NCI-H69 (cell line): Measurements from ENCODE around the gene PEMT.

Experiments
- DNase-seq: peaks from one replicate; lab custom pipeline; 2025; lab: John Stamatoyannopoulos, UW

Gene PEMT

DNA sequence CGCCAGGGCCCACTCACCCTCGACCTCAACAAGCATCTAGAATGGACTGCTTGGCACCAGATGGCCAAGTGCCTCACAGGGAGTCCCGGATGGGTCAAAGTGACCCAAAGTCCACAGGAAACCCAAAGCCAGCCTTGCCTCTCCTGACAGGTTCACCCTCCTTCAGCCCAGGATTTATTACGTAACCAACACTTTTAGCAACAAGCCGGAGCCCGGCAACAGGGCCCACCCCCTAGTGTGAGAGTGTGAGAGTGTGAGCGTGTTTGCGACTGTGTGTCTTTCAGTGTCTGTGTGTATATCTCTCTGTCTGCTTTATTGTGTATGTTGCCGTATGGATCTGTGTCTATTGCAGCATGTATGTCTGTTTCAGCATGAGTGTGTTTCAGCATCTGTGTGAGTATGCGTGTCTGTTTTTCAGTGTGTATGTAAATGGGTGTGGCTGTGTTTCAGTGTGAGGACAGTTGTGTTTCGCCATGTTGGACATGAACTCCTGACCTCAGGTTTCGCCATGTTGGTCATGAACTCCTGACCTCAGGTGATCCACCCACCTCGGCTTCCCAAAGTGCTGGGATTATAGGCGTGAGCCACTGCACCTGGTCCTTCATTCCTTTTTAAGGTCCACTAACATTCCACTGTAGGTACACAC lies 13.7 kb upstream of the PEMT start:
- DNase-seq = no peak

- DNase-seq = peak; percentile 27
These were observed 12.4 kb upstream of the PEMT start for GRCh38 chr17:17603895-17604225.

- peak; percentile 19 for DNase-seq
These were observed 11.8 kb upstream of the PEMT start for GRCh38 chr17:17603178-17603894.

- no peak for DNase-seq
These were observed 8.5 kb upstream of the PEMT start for GRCh38 chr17:17599965-17600364.

DNA sequence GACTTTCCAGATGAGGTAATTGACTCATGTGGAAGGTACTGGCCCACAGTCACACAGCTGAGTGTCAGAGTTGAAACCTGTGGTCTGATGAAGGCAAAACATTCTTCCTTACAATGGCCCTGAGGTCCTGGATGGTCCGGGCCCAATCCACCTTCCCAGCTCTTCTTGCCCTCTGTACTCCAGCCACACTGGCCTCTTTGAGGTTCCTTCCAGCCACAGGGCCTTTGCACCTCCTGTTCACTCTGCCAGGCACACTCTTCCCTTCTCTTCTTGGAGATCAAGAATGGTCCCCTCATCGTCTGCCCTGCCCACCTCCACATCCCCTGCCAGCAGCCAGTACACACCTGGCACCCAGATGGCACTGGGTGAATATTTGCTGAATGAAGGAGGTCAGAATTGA lies 6.5 kb upstream of the PEMT start:
- no peak for DNase-seq

- no peak for DNase-seq
These were observed 4.2 kb upstream of the PEMT start for GRCh38 chr17:17595755-17596154.

GRCh38 chr17:17593222-17593620 lies 1.7 kb upstream of the PEMT start:
- no peak for DNase-seq

DNA sequence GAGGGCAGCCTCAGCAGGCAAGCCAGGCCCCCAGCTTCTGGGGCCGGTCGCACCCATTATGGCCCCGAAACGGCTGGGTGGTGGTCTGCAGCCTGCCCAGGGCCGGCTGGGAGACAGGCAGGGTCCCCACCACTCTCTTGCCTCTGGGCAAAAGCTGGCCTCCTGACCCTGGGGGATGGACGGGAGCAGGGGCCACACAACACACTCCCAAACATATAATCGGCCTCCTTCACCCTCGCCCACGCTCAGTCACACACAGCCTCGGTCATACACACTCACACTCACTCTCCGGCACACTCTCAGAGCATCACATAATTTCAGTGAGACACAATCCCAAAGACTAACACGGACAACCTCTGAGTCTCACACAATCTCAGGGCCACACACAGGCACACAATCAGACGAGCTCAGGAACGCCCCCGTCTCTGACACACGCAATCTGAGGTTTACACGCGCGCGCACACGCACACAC lies 589 bp downstream of the PEMT start:
- DNase-seq = no peak

DNA sequence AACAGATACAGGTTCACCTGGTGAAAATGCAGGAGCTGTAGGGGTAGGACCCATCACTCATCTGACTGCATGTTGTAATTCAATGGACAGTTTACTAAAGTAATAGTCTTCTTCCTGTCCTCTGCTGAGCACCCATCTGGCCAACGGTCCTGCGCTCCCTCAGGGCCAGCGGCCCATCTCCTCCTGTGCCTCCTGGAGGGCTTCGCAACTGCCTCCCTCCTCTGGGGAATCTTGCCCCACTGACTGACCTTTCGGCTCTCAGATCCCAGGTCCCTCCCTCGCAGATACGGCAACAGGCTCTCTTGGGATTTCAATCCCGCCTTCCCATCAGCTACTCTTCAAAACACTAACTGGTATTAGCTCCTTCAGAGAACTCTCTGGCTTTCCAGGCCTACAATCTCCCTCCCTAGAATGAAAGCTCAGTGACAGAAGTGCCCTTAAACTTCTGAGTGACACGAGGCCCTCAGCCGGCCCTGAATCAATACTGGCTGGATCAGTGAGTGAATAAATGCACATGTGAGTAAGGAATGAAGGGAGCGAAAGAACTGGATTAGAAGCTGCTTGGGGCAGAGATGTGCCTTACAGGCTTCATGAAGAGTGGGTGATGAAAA lies 1.3 kb downstream of the PEMT start:
- peak; percentile 30 for DNase-seq

GRCh38 chr17:17587614-17588337 lies 3.7 kb downstream of the PEMT start:
- no peak for DNase-seq

DNA sequence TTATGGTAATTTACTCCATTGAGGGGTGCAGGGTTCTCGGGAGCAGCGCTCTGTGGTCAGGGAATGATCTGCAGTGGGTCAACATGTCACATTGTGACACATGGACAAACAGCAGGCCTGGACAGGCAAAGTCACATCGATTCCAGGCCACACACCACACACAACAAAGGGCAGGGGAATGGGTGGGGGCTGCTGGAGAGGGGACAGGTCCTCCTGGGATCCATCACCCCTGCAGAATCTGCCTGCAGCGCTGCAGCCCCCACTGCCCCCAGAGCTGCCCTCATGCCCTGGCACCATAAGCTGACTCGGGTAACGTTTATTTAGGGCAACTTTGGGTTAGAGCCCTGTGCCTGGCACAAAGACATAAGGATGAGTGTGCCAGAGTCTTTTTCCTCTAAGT lies 9.1 kb downstream of the PEMT start:
- DNase-seq = no peak

DNA sequence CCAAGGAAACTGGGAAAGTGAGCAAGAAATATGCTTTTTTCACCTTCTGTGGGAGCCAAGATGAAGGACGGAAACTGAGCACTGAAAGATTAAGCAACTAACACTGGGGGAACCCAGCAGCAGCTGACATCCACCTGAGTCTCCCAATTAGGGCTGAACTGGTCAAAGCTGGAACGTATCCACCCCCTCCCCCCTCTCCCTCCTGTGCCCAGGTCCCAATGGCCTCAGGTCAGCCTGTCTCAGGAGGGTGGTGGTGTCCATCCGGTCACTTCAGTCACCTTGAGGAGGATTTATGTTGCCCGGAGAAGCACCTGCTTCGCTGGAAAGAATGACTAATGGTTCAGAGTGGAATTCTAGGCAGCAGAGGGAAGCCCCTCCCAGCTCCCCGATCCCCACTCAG lies 10.0 kb downstream of the PEMT start:
- no peak for DNase-seq

DNA sequence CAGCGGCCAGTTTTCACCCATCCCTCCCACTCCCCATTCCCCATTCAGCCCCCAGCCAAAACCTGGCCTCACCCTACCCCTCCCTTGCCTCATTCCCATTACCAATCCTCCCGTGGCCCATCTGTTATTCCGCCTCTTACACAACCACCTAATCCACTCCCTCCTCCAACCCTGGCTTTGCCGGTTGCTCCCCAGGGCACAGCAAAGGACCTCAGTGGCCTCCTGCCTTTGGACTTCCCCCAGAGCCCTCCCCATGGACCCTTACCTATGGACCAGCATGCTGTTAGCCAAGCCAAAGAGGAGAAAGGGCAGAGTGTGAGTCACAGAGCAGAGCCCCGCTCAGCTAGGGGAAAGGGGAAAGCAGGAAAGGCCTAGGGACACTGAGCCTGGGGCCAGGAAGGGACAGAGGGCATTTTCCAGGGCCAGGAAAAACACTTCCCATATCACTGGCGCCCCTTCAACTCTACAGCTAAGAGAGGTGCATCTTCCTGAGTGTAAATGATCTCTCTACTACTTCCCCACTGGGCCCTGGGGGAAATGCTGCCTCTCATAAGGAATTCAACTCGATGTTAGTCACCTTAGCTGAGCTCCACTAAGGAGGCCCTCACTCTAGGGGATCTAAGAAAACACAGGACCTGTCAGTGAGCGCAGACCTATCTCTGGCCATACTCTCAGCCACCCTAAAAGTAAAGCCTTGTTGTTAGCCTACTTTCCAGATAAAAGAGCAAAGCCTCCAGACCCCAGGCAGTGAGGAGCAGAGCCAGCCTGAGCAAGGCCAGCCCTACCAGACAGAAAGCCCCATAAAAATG lies 10.6 kb downstream of the PEMT start:
- DNase-seq = no peak

DNA sequence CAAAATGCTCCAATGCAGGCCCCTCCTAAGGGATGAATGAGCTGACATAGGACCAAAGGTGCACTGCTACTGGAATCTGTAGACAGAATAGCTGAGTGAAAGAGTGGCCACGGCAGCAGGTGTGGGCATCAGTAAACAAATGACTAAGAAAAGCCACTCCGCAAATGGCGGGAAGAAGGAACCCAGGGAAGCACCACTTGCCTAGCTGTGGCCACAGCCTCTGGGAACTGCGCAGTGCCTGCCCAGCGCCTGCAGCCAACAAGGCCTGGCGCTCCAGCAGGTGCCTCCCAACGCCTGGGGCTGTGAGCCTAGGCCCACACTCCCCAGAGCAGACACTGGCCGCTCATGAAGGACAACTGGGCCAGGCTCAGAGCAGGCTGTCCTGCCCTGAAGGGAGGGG lies 11.8 kb downstream of the PEMT start:
- peak; percentile 18 for DNase-seq

DNA sequence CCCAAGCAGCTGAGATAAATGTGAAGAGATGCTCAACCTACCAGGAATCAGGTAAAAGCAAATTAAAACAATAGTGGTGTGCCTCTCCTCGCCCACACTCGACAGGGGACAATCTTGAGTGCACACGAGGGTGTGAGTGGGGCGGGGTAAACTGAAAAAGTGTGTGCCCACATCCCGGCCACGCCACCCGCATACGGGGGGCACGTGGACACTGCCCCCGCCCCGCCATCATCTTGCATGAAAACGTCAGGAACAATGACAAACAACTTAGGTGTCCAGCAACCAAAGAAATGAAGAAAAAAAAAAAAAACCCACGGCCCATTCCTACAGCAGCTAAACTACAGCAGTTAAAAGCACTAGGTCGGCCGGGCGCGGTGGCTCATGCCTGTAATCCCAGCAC lies 14.1 kb downstream of the PEMT start:
- DNase-seq = no peak

GRCh38 chr17:17576772-17577234 lies 14.7 kb downstream of the PEMT start:
- DNase-seq = no peak

GRCh38 chr17:17575360-17576251 lies 15.9 kb downstream of the PEMT start:
- DNase-seq = no peak

DNA sequence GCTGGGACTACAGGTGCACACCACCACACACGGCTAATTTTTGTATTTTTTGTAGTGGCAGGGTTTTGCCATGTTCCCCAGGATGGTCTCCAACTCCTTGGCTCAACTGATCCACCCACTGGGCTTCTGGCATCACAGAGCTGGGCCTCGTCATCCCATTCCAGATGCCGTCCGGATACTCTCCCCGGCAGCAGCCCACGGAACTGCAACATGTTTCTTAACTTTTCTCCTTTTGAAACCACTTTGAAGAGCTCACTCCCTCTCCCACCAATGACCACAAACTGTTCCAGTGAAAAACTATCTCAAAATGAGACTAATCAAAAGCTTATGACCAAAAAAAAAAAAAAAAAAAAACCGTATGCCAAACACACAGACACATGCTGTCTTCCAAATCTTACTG lies 17.6 kb downstream of the PEMT start:
- no peak for DNase-seq

DNA sequence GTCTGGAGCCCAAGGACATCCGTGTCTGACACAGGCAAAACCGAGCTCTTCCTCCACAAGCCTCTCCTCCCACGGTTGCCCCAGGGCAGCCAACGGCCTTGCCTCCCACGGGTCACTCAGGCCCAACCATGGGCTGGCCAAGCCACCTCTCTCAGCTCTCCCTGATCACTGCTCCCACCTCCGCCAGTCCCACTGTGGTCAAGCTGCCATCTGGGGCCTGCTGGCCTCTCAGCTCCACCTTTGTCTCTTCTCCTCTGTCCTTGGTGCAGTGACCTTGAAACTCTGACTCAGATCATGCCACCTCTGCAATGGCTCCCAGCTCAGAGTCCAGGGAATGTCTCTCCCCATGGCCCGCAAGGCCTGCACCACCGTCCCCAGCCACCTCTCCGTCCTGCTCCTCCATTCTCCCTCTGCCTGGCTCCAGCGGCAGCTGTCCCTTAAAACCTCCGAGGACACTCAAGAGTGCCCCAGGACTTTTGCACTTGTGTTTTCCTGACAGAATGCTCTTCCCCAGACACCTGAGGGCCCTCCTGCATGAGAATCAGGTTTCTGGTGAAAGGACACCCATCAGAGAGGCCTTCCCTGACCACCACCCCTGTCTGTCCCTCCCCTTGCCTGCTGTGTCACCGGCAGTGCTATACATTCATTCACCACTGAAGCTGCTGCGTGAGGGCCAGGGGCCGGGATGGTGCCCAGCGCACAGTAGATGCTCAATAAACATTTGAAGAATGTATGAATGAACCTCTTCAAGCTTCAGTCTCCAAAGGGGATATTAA lies 19.3 kb downstream of the PEMT start:
- no peak for DNase-seq
